ENCODE measurements around the gene HSPA9. TPM values are rescaled to one million over a fixed set of nuclear protein-coding genes. Genes with fewer than 3 reads are reported as not detected.

Gene HSPA9
- total RNA-seq, 1 donor from 2014 or later = 695 TPM

DNA sequence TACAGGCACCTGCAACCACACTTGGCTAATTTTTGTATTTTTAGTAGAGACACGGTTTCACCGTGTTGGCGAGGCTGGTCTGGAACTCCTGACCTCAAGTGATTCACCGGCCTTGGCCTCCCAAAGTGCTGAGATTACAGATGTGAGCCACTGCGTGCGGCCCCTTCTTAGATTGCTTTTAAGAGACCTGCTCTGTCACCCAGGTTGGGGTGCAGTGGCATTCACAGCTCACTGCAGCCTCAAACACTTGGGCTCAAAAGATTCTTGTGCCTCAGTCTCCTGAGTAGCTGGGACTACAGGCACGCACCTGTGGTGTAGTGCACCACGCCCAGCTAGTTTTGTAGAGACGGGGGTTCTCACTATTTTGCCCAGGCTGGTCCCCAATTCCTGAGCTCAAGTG is 11.0 kb downstream of the HSPA9 start:
- no peak overlapping the region for H3K4me3 ChIP-seq (ENCODE audit: low read depth, low read length)
- TF ChIP-seq, protein P1, sequence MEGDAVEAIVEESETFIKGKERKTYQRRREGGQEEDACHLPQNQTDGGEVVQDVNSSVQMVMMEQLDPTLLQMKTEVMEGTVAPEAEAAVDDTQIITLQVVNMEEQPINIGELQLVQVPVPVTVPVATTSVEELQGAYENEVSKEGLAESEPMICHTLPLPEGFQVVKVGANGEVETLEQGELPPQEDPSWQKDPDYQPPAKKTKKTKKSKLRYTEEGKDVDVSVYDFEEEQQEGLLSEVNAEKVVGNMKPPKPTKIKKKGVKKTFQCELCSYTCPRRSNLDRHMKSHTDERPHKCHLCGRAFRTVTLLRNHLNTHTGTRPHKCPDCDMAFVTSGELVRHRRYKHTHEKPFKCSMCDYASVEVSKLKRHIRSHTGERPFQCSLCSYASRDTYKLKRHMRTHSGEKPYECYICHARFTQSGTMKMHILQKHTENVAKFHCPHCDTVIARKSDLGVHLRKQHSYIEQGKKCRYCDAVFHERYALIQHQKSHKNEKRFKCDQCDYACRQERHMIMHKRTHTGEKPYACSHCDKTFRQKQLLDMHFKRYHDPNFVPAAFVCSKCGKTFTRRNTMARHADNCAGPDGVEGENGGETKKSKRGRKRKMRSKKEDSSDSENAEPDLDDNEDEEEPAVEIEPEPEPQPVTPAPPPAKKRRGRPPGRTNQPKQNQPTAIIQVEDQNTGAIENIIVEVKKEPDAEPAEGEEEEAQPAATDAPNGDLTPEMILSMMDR (IDR thresholded peaks at IDR 0.05; ENCODE audit: insufficient read depth, low read length, poor library complexity, severe bottlenecking) = no peak
- H3K36me3 ChIP-seq (ENCODE audit: control insufficient read depth, insufficient read depth, low read length) = peaks cover 6% of the 10 kb centered on the region

DNA sequence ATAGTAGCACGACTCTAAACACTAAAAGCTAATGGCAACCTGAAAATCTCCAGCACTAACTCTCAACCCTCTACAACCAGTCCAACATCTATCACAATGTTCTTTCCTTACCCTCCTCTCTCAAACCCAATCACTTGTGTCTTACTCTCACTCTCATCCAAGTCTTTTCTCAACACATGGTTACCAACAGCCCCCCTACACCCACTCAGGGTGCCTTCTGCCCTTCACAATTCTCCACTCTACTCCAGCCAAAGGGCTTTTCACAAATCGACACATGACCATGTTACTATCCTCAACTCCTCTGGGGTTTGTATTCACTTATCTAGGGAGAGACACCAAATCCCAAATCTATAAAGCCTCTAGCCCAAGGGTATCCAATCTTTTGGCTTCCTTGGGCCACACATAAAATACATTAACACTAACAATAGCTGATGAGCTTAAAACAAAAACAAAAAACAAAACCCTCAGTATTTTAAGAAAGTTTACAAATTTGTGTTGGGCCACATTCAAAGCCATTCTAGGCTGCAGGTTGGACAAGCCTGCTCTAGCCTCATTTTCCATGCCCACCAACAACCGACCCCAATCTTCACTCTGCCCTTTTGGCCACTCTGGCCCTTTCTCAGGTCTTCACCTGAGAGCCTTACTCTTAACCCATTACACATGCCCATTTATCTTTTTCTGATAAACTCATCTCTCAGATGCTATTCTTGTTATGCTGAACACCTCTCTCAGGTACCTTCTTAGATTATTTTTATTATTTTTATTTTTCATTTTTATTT is 11.7 kb downstream of the HSPA9 start:
- H3K27me3 ChIP-seq (ENCODE audit: control insufficient read depth, insufficient read depth, low read length) = no peaks in the 10 kb centered on the region
- H3K4me3 ChIP-seq (ENCODE audit: low read depth, low read length) = no peak overlapping the region
- no peak for DNase-seq (ENCODE audit: low read depth)
- peaks cover 10% of the 10 kb centered on the region for H3K36me3 ChIP-seq (ENCODE audit: control insufficient read depth, insufficient read depth, low read length)
- TF ChIP-seq, protein P1 (IDR thresholded peaks at IDR 0.05; ENCODE audit: insufficient read depth, low read length, poor library complexity, severe bottlenecking) = no peak

More for the DNA sequence above, 11.0 kb downstream of the HSPA9 start:
- DNase-seq (ENCODE audit: low read depth) = no peak
- no peaks in the 10 kb centered on the region for H3K27me3 ChIP-seq (ENCODE audit: control insufficient read depth, insufficient read depth, low read length)

DNA sequence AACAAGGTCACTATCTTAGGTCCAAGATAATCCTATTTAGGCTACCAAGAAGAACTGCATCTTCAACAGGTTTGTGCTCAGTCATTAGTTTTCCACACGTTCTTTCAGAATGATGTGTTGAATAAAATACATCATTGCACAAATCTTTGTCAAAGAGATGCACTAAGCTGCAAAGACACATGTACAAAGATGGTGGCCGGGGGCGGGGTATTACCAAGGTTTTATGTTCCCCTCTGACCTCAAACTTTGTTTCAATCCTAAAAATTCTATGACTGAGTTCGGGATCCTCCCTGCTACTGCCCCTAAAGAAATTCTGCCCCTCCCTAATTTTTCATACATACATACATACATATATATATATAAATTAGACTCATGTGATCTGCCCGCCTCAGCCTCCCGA is 14.2 kb downstream of the HSPA9 start:
- Histone ChIP-seq H3K27me3 (ENCODE audit: control insufficient read depth, insufficient read depth, low read length) (no peaks in the 10 kb centered on the region), H3K36me3 (ENCODE audit: control insufficient read depth, insufficient read depth, low read length) (peaks cover 8% of the 10 kb centered on the region), H3K4me3 (ENCODE audit: low read depth, low read length) (no peak overlapping the region)
- no peak for DNase-seq (ENCODE audit: low read depth)
- TF ChIP-seq, protein P1 (IDR thresholded peaks at IDR 0.05; ENCODE audit: insufficient read depth, low read length, poor library complexity, severe bottlenecking) = no peak

DNA sequence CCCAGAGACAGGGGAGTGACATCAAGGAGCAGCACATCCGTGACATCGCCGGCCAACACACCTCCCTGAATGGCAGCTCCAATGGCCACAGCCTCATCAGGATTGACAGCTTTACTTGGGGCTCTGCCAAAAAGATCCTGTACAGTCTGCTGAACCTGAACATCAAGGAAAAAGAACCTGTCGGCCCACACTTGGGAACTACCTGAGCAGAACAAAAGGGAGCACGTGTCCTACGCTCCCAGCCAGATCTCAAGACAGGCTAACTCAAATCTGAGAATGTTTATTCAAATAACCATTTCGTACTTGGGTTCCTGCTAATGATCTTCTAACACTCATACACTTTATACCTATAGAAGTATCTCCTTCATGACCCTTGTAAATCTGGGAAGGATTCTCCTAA is 15.3 kb downstream of the HSPA9 start:
- Histone ChIP-seq H3K36me3 (ENCODE audit: control insufficient read depth, insufficient read depth, low read length) (peaks cover 8% of the 10 kb centered on the region), H3K27me3 (ENCODE audit: control insufficient read depth, insufficient read depth, low read length) (no peaks in the 10 kb centered on the region), H3K4me3 (ENCODE audit: low read depth, low read length) (no peak overlapping the region)
- no peak for DNase-seq (ENCODE audit: low read depth)
- TF ChIP-seq, protein P1 (IDR thresholded peaks at IDR 0.05; ENCODE audit: insufficient read depth, low read length, poor library complexity, severe bottlenecking) = no peak

DNA sequence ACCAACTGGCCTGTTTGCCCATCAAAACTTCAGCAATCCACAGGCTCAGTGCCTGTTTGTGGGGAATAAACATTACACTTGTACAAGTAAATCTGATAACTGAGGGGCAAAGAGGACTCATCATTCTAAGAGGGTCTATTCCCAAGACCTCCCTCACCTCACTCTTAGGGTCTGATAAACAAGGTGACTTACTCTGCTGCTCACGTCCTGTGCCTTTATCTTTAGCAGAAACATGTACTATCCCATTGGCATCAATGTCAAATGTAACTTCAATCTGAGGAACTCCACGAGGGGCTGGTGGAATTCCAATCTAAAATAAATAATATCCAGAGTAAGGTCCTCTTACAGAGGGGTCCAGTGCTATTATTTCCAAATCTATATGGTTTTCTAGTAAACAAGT is 17.5 kb downstream of the HSPA9 start:
- Histone ChIP-seq H3K27me3 (ENCODE audit: control insufficient read depth, insufficient read depth, low read length) (no peaks in the 10 kb centered on the region), H3K36me3 (ENCODE audit: control insufficient read depth, insufficient read depth, low read length) (peaks cover 8% of the 10 kb centered on the region), H3K4me3 (ENCODE audit: low read depth, low read length) (no peak overlapping the region)
- TF ChIP-seq, protein P1 (IDR thresholded peaks at IDR 0.05; ENCODE audit: insufficient read depth, low read length, poor library complexity, severe bottlenecking) = no peak
- DNase-seq (ENCODE audit: low read depth) = no peak

DNA sequence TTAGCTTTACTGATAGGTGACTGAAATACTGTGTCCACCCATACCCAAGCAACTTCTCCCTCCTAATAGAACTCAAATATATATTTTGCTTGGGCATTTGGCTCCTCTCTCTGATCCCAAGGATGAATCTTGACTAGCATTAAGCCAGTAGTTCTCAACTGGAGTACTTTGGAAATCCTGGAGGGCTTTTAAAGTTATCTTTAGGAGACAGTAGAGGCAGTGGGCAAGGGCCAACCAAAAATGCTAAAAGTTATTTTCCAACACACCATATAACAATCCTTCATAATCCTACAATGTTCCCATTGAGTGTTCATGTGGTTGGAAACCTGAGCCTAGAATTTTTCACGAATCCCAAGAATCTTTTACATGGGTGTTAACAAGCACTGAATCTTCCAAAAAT is 21.1 kb downstream of the HSPA9 start:
- peaks cover 4% of the 10 kb centered on the region for H3K36me3 ChIP-seq (ENCODE audit: control insufficient read depth, insufficient read depth, low read length)

More for the DNA sequence above, 21.1 kb downstream of the HSPA9 start:
- Histone ChIP-seq H3K27me3 (ENCODE audit: control insufficient read depth, insufficient read depth, low read length) (no peaks in the 10 kb centered on the region), H3K4me3 (ENCODE audit: low read depth, low read length) (no peak overlapping the region)
- no peak for DNase-seq (ENCODE audit: low read depth)
- TF ChIP-seq, protein P1 (IDR thresholded peaks at IDR 0.05; ENCODE audit: insufficient read depth, low read length, poor library complexity, severe bottlenecking) = no peak
